Inferior parietal cortex (tissue), 1 donor: Measurements from ENCODE around the gene TBCCD1.
"Not testable (repeated sequence)": the region's sequence is repeated elsewhere in the genome, so short reads cannot be mapped to it uniquely, and the experiment has no call there.

Experiments
- DNase-seq: peaks from one replicate; pipeline ENCODE4 v3.0.0-alpha.2; 2016; ENCODE audit errors: extremely low spot score

The TBCCD1 gene

GRCh38 chr3:186551387-186551786 is 15.8 kb downstream of the TBCCD1 start:
- no peak for DNase-seq

GRCh38 chr3:186549497-186549896 is 17.6 kb downstream of the TBCCD1 start:
- DNase-seq: no peak

GRCh38 chr3:186544281-186544680 is 22.9 kb downstream of the TBCCD1 start, which contains the start of gene CRYGS:
CRYGS (minus strand) TSS chr3:186544380; CDS start chr3:186544326, 54 bp downstream.
- DNase-seq: no peak

- DNase-seq: no peak
Measured at GRCh38 chr3:186540835-186541226, 26.3 kb downstream of the TBCCD1 start.

GRCh38 chr3:186540221-186540834 is 26.8 kb downstream of the TBCCD1 start:
- peak; percentile 97 for DNase-seq

- no peak for DNase-seq
Measured at GRCh38 chr3:186538779-186539178, 28.4 kb downstream of the TBCCD1 start.

- no peak for DNase-seq
Measured at GRCh38 chr3:186536883-186537844, 30.0 kb downstream of the TBCCD1 start.

- DNase-seq: no peak
Measured at GRCh38 chr3:186534113-186534669, 32.9 kb downstream of the TBCCD1 start.

GRCh38 chr3:186532598-186533072 is 34.5 kb downstream of the TBCCD1 start:
- no peak for DNase-seq

GRCh38 chr3:186531694-186532093 is 35.4 kb downstream of the TBCCD1 start:
- DNase-seq: not testable (repeated sequence)

- no peak for DNase-seq
Measured at GRCh38 chr3:186530415-186530814, 36.7 kb downstream of the TBCCD1 start.

- no peak for DNase-seq
Measured at GRCh38 chr3:186529201-186529999, 37.7 kb downstream of the TBCCD1 start.

- no peak for DNase-seq
Measured at GRCh38 chr3:186526256-186526606, 40.9 kb downstream of the TBCCD1 start.

- no peak for DNase-seq
Measured at GRCh38 chr3:186525369-186526255, 41.5 kb downstream of the TBCCD1 start.

GRCh38 chr3:186524616-186525015 is 42.5 kb downstream of the TBCCD1 start:
- DNase-seq: no peak

GRCh38 chr3:186523434-186523833 is 43.7 kb downstream of the TBCCD1 start:
- no peak for DNase-seq

- no peak for DNase-seq
Measured at GRCh38 chr3:186523022-186523421, 44.1 kb downstream of the TBCCD1 start.

GRCh38 chr3:186520957-186521842 is 45.9 kb downstream of the TBCCD1 start:
- DNase-seq: no peak

GRCh38 chr3:186520431-186520830 is 46.7 kb downstream of the TBCCD1 start:
- DNase-seq: no peak
